H9 (cell line): ENCODE measurements around the gene TRIM2. TPM values are rescaled to one million over a fixed set of nuclear protein-coding genes. Genes with fewer than 3 reads are reported as not detected.

Experiments used
- DNase-seq: peaks from one replicate; pipeline ENCODE4 v3.0.0-alpha.2; 2017
- H2AFZ ChIP-seq: one replicate; pipeline ENCODE4 v1.6.1; 2013; ENCODE audit warnings: mild to moderate bottlenecking, low read length, control low read depth, moderate library complexity
- H2AK5ac ChIP-seq: 2 replicates; pipeline ENCODE4 v1.6.1; 2013; ENCODE audit warnings: low read length, control low read depth, mixed read lengths; ENCODE audit not compliant: insufficient read length
- H2BK120ac ChIP-seq: one replicate; pipeline ENCODE4 v1.6.1; 2013; ENCODE audit warnings: low read depth, mild to moderate bottlenecking, low read length, control low read depth, inconsistent platforms; ENCODE audit not compliant: poor library complexity, severe bottlenecking
- H2BK12ac ChIP-seq: 2 replicates; pipeline ENCODE4 v1.6.1; 2013; ENCODE audit warnings: low read length, control low read depth, mixed read lengths, low read depth; ENCODE audit not compliant: insufficient read length
- H2BK15ac ChIP-seq: 2 replicates; pipeline ENCODE4 v1.6.1; 2013; ENCODE audit warnings: low read depth, low read length, control low read depth
- H2BK20ac ChIP-seq: one replicate; pipeline ENCODE4 v1.6.1; 2013; ENCODE audit warnings: low read depth, mild to moderate bottlenecking, low read length, control low read depth, inconsistent platforms; ENCODE audit not compliant: poor library complexity, severe bottlenecking
- H2BK5ac ChIP-seq: 2 replicates; pipeline ENCODE4 v1.6.1; 2013; ENCODE audit warnings: low read length, control low read depth, mixed read lengths; ENCODE audit not compliant: insufficient read length
- H3K14ac ChIP-seq: 2 replicates; pipeline ENCODE4 v1.6.1; 2013; ENCODE audit warnings: low read length, control low read depth; ENCODE audit not compliant: insufficient read depth
- H3K18ac ChIP-seq: 2 replicates; pipeline ENCODE4 v1.6.1; 2013; ENCODE audit warnings: low read depth, mild to moderate bottlenecking, mixed read lengths, low read length, control low read depth; ENCODE audit not compliant: insufficient read length
- H3K23ac ChIP-seq: 2 replicates; pipeline ENCODE4 v1.6.1; 2013; ENCODE audit warnings: low read length, control low read depth, mixed read lengths, low read depth; ENCODE audit not compliant: insufficient read length
- H3K23me2 ChIP-seq: 2 replicates; pipeline ENCODE4 v1.6.1; 2013; ENCODE audit warnings: low read depth, mild to moderate bottlenecking, mixed read lengths, low read length, control low read depth; ENCODE audit not compliant: insufficient read length, poor library complexity, severe bottlenecking
- H3K27ac ChIP-seq: 2 replicates; pipeline ENCODE4 v1.5.1; 2013; ENCODE audit warnings: low read length, control low read depth, mixed read lengths, low read depth; ENCODE audit not compliant: insufficient read length
- H3K27me3 ChIP-seq: 2 replicates; pipeline ENCODE4 v1.6.1; 2013; ENCODE audit warnings: low read length, control low read depth, inconsistent platforms; ENCODE audit not compliant: insufficient read depth
- H3K4ac ChIP-seq: 2 replicates; pipeline ENCODE4 v1.6.1; 2013; ENCODE audit warnings: low read depth, mild to moderate bottlenecking, control low read depth, inconsistent platforms, low read length, moderate library complexity
- H3K4me1 ChIP-seq: 2 replicates; pipeline ENCODE4 v1.6.1; 2013; ENCODE audit warnings: low read length, control low read depth, inconsistent platforms; ENCODE audit not compliant: insufficient read depth
- H3K4me2 ChIP-seq: 2 replicates; pipeline ENCODE4 v1.6.1; 2013; ENCODE audit warnings: low read length, control low read depth, mixed read lengths; ENCODE audit not compliant: insufficient read length, insufficient read depth
- H3K56ac ChIP-seq: 2 replicates; pipeline ENCODE4 v1.6.1; 2013; ENCODE audit warnings: low read depth, mild to moderate bottlenecking, mixed read lengths, low read length, control low read depth; ENCODE audit not compliant: insufficient read length
- H3K79me1 ChIP-seq: 2 replicates; pipeline ENCODE4 v1.6.1; 2013; ENCODE audit warnings: low read depth, mild to moderate bottlenecking, moderate library complexity, low read length, control low read depth, inconsistent platforms; ENCODE audit not compliant: insufficient read depth, poor library complexity, severe bottlenecking
- H3K79me2 ChIP-seq: 2 replicates; pipeline ENCODE4 v1.6.1; 2013; ENCODE audit warnings: low read length, control low read depth, inconsistent platforms; ENCODE audit not compliant: insufficient read depth
- H3K9ac ChIP-seq: 2 replicates; pipeline ENCODE4 v1.6.1; 2013; ENCODE audit warnings: low read length, control low read depth, mixed read lengths; ENCODE audit not compliant: insufficient read length; ENCODE audit errors: extremely low read depth
- H3K9me3 ChIP-seq: one replicate; pipeline ENCODE4 v1.6.1; 2013; ENCODE audit warnings: low read depth, low read length, inconsistent platforms; ENCODE audit not compliant: control insufficient read depth
- H3T11ph ChIP-seq: one replicate; pipeline ENCODE4 v1.6.1; 2013; ENCODE audit warnings: mild to moderate bottlenecking, low read length, control low read depth, inconsistent platforms
- H4K20me1 ChIP-seq: one replicate; pipeline ENCODE4 v1.6.1; 2013; ENCODE audit not compliant: control insufficient read depth, insufficient read length, insufficient read depth
- H4K5ac ChIP-seq: 2 replicates; pipeline ENCODE4 v1.6.1; 2013; ENCODE audit warnings: low read depth, mild to moderate bottlenecking, mixed read lengths, low read length, control low read depth; ENCODE audit not compliant: insufficient read length
- H4K8ac ChIP-seq: replicated peaks from 2 replicates; pipeline ENCODE4 v1.6.1; 2013; ENCODE audit warnings: low read length, control low read depth, mixed read lengths, low read depth; ENCODE audit not compliant: insufficient read length
- H4K91ac ChIP-seq: 2 replicates; pipeline ENCODE4 v1.6.1; 2013; ENCODE audit warnings: low read depth, mild to moderate bottlenecking, moderate library complexity, mixed read lengths, low read length, control low read depth; ENCODE audit not compliant: insufficient read length
- H3K27ac Mint-ChIP-seq, 3 experiments: 2 replicates in 2 of 3; 3 replicates in 1 of 3; pipeline ENCODE4 v1.8.0; 2020 to 2021; ENCODE audit warnings: mixed read lengths in 3 of 3, mild to moderate bottlenecking in 1 of 3, moderate library complexity in 1 of 3
- H3K27me3 Mint-ChIP-seq: 2 replicates; pipeline ENCODE4 v1.8.0; 2021; ENCODE audit warnings: low read depth, mild to moderate bottlenecking, moderate library complexity, mixed read lengths
- H3K36me3 Mint-ChIP-seq, 3 experiments: 2 replicates in 2 of 3; 3 replicates in 1 of 3; pipeline ENCODE4 v1.8.0; 2020 to 2021; ENCODE audit warnings: low read depth in 3 of 3, mixed read lengths in 3 of 3; ENCODE audit not compliant: insufficient read depth in 1 of 3
- H3K4me1 Mint-ChIP-seq, 2 experiments: 2 replicates each; pipeline ENCODE4 v1.8.0; 2020; ENCODE audit warnings: mixed read lengths in 2 of 2
- H3K4me3 Mint-ChIP-seq, 2 experiments: 2 replicates in 1 of 2; 3 replicates in 1 of 2; pipeline ENCODE4 v1.8.0; 2020 to 2021; ENCODE audit warnings: mild to moderate bottlenecking in 2 of 2, mixed read lengths in 2 of 2, moderate library complexity in 1 of 2
- H3K9me3 Mint-ChIP-seq, 2 experiments: 2 replicates in 1 of 2; 3 replicates in 1 of 2; pipeline ENCODE4 v1.8.0; 2020; ENCODE audit warnings: mild to moderate bottlenecking in 2 of 2, mixed read lengths in 2 of 2, moderate library complexity in 1 of 2
- WGBS: extraction: QIAGEN DNeasy Blood & Tissue Kit; methylation state at CpG from one replicate; pipeline ENCODE4 v1.1.7; 2013; ENCODE audit warnings: missing lambda C conversion rate, low lambda C conversion rate, mixed read lengths; ENCODE audit not compliant: insufficient read length; ENCODE audit errors: extremely low coverage; 5-methylcytosine and 5-hydroxymethylcytosine counted together
- total RNA-seq: library from RNA; stranded (reverse); gene quantifications from 2 replicates; pipeline ENCODE4 v1.2.1, GENCODE V29; 2021
- TF ChIP-seq, protein P1 (sequence below): fragments of 200-600 bp; sonication (generic); conservative IDR thresholded peaks from 3 replicates; pipeline ENCODE4 v1.8.0; 2021; ENCODE audit warnings: antibody characterized with exemption, mild to moderate bottlenecking

Gene TRIM2
- total RNA-seq, 1 experiment from 2014 or later: 28.9 TPM

DNA sequence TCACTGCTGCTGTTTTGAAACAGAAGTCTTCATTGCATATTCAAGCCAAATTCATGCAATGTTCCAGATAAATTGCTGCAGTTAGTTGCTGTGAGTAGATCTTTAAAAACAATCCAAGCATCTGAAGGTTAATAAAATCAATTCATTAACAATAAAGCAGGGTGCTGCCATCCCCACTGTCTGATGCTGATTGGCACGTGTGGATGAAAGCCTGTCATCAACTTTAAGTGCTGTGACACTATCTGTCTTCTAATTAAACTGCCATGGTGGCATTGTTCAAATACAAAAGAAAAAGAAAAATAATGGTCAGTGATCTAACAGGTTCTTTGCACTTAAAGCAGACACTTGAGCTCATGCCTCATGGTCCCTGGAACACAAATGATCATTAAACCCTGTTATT is 77.2 kb downstream of the TRIM2 start:
- no peak overlapping the region for H4K5ac ChIP-seq
- no peaks in the 10 kb centered on the region for H3K23me2 ChIP-seq
- no peak for DNase-seq
- no peak overlapping the region for H3K23ac ChIP-seq
- no peak overlapping the region for H3K4ac ChIP-seq
- no peak overlapping the region for H2BK20ac ChIP-seq
- no peaks in the 10 kb centered on the region for H3K79me2 ChIP-seq
- no peaks in the 10 kb centered on the region for H3K27me3 ChIP-seq
- H4K91ac ChIP-seq: no peak overlapping the region
- H2BK12ac ChIP-seq: no peak overlapping the region
- H4K8ac ChIP-seq: no peak overlapping the region
- H3K9me3 ChIP-seq: no peaks in the 10 kb centered on the region
- H3K27me3 Mint-ChIP-seq: no peaks in the 10 kb centered on the region
- H3K9ac ChIP-seq: no peak overlapping the region
- no peaks in the 10 kb centered on the region for H4K20me1 ChIP-seq
- no peak overlapping the region for H2AFZ ChIP-seq
- H3K36me3 Mint-ChIP-seq: peaks cover 30 to 66% (median 38%) of the 10 kb centered on the region in 3 experiments
- H3K4me3 Mint-ChIP-seq: no peak overlapping the region
- H3K79me1 ChIP-seq: no peaks in the 10 kb centered on the region
- no peak overlapping the region for H3K56ac ChIP-seq
- no CpG with 5 or more reads among the region's 1 CpG for WGBS
- no peak overlapping the region for H2BK15ac ChIP-seq
- no peak overlapping the region for H2AK5ac ChIP-seq
- no peak overlapping the region for H3K18ac ChIP-seq
- no peak overlapping the region for H2BK5ac ChIP-seq
- H2BK120ac ChIP-seq: no peak overlapping the region
- TF ChIP-seq, protein P1, sequence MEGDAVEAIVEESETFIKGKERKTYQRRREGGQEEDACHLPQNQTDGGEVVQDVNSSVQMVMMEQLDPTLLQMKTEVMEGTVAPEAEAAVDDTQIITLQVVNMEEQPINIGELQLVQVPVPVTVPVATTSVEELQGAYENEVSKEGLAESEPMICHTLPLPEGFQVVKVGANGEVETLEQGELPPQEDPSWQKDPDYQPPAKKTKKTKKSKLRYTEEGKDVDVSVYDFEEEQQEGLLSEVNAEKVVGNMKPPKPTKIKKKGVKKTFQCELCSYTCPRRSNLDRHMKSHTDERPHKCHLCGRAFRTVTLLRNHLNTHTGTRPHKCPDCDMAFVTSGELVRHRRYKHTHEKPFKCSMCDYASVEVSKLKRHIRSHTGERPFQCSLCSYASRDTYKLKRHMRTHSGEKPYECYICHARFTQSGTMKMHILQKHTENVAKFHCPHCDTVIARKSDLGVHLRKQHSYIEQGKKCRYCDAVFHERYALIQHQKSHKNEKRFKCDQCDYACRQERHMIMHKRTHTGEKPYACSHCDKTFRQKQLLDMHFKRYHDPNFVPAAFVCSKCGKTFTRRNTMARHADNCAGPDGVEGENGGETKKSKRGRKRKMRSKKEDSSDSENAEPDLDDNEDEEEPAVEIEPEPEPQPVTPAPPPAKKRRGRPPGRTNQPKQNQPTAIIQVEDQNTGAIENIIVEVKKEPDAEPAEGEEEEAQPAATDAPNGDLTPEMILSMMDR: no peak
- no peak overlapping the region for H3K27ac ChIP-seq
- H3K4me1 Mint-ChIP-seq: no peaks in the 10 kb centered on the region
- H3K9me3 Mint-ChIP-seq: peaks cover 7 to 14% of the 10 kb centered on the region in 2 experiments
- no peak overlapping the region for H3K4me2 ChIP-seq
- H3K27ac Mint-ChIP-seq: no peak overlapping the region
- no peak overlapping the region for H3K14ac ChIP-seq
- no peaks in the 10 kb centered on the region for H3K4me1 ChIP-seq
- H3T11ph ChIP-seq: no peak overlapping the region
